NCI-H82 (cell line): Measurements from ENCODE around the gene CA10.

Source experiments
- DNase-seq: peaks from one replicate; lab custom pipeline; 2025; lab: John Stamatoyannopoulos, UW

Gene CA10

DNA sequence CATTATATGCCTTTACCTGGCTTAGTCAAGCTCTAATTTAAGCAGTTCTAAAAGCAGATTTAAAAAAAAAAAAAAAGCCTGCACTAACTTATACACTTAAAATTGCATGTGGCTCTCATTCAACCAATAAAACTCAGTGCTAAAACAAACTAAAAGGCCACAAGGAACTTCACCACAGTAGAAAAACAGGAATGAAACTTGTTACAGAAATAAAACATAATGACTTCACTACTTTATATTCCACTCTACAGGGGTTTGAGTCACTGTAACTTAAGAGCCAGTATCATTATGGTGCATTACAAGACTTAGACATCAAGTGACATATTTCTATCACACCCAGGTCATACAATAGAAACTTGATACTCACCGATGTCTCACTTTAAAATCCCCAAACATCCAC lies 11.1 kb downstream of the CA10 start:
- no peak for DNase-seq

- no peak for DNase-seq
Observed at GRCh38 chr17:52145476-52145875, 13.0 kb downstream of the CA10 start.

DNA sequence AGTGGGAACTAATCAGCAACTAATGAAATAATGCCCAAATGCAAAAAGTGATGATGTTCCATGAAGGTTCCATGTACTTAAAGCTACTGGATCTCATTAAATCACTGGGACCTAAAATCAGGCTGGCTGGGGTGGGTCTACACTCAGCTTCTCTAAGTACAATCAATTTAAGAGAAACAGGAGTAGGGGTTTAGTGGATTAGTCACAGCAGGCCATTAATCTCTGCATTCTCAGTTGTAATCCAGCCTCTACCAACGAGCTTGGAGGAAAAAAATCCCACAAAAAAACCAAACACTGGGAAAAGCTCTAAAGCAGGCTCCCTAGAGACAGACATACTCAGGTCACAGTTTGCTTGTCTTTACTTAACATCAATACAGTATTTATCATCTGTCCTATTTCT lies 15.0 kb downstream of the CA10 start:
- DNase-seq = peak; percentile 99

GRCh38 chr17:52140601-52141000 lies 17.9 kb downstream of the CA10 start:
- peak; percentile 92 for DNase-seq

GRCh38 chr17:52138752-52139151 lies 19.8 kb downstream of the CA10 start:
- no peak for DNase-seq

DNA sequence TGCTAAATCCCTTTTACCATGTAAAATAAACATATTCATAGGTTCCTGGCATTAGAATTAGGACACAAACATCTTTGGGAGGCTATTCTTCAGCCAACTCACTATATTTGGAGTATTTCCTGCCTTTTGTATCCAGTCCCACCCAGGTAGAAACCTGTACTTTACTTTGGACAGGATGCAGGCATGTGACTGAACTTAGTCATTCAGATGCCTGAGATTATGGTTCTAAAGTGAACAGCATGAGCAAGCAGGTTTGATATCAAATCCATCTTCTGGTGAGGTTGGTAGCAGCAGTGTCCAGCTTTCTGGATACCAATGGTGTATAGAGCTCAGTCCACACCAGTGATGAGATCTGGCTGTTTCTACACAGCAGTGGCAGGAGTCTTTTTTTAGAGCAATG lies 20.2 kb downstream of the CA10 start:
- DNase-seq = peak; percentile 71

GRCh38 chr17:52136166-52136565 lies 22.3 kb downstream of the CA10 start:
- peak; percentile 90 for DNase-seq

GRCh38 chr17:52134641-52135040 lies 23.9 kb downstream of the CA10 start:
- no peak for DNase-seq

DNA sequence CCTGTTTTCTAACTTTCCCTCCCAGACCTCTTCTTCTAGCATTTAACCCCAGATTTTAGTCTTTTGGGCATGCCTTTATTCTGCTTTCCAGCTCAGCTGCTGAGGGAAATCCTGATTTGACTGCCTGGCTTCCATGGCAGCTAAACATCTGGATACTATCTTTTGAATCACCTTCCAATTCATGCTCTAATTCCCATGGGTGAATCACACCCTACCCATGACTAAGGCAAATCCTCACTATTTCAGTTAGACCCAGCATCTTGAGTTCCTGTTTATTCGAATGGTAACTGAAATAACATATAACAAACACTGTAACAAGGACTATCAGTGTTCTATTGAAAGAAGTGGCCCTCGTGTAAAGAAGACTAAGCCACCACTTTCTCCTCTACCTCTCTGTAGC lies 29.8 kb downstream of the CA10 start:
- no peak for DNase-seq

DNA sequence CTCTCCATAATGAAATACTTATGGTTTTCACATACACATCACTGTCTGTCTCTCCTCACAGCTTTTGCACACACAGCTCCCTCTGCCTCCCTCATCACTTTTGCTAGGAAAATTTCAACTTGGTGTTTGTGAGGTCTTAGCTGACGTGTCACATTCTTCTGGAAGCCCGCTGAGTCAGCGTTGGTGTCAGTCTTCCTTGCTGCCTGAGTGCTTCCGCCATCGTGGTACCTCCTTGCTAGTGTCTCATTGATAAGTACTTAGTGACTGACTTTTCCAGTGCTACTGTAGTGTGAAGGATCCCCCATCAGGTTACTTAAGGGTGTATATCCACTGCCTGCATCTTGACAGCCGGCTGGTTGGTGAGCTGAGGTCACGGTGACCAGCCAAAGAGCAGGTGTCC lies 33.5 kb downstream of the CA10 start:
- DNase-seq = no peak

DNA sequence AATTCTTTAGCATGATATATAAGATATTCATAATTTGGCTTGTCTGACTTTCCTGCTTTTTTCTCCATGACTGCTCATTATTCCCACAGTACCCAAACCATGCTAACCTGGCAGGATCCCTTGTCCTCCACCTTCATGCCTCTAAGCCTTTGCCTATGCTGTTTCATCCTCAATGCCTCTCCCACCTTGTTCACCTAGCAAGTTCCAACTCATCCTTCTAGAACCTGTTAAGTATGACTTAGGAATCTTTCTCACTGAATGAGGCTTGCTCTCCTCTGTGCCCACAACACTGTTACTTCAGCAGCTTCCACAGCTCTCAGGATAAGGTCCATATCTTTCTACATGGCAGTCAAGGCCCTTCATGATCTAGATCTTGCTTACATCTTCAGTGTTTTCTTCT lies 34.0 kb downstream of the CA10 start:
- DNase-seq = no peak

DNA sequence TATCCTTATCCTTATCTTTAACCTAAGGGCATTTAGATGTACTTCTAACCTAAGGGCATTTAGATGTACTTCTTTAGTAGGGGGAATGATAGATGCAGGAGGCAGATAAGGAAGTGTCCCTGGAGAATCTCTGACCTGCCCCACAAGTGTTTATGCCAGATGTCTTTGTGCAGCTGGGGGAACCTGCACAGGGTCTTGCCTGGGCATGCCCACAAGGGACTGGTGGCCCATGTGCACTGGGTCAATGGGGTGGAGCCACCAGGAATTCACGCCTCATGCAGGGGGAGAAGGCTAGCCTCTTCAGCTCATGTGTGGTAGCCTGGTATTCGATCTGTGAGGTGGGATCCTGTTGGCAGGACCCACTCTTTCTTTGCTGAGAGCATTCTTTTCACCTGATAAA lies 38.0 kb downstream of the CA10 start:
- peak; percentile 68 for DNase-seq

DNA sequence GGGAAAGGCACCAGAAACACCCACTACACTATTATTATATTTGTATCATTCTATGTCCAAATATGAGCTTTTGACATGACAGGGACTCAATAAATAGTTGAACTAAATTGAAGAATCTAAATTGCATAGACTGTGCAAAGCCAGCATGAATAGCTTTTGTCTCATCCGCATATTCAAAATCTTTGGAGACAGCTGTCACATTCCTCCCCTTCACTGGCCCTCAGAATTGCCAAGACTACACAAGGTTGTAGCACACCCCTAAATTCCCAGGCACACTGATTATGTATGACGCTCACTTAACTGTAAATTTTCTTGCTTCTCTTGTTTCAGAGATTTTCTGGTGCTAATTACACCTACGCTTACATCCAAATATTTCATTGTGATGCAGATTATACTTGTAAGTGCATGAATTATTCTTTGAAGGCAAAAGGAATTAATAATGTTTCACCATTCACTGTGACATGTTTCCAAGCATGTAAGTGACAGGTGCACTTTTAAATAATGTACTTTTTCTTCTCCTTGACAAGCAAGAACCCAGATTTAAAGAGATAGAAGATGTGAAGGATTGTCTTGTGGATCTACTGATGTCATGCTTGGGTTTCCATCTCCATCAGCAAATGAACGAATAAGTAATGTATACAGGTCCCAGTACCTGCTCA lies 47.5 kb downstream of the CA10 start:
- DNase-seq = no peak

GRCh38 chr17:52106638-52107261 lies 51.8 kb downstream of the CA10 start:
- peak; percentile 73 for DNase-seq

GRCh38 chr17:52106072-52106471 lies 52.4 kb downstream of the CA10 start:
- no peak for DNase-seq

GRCh38 chr17:52105591-52105990 lies 52.9 kb downstream of the CA10 start:
- no peak for DNase-seq

DNA sequence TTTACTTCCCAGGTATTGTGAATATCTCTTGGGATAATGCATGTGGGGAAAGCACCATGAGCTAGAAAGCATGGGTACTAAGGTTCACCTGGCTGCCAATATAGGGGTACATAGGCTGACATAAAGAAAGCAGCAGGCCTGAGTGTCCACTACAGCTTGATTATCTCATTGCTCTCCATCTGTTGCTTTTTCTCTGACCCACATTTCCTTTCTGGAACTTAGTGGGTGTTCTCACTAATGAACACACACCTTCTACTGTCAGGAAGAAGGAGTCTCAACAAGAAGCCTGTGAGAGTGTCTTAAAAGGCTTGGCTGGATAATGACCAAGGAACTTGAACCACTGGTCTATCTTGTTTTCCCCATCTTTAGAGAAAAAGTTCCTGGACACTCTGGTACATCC lies 62.5 kb downstream of the CA10 start:
- DNase-seq = no peak

- no peak for DNase-seq
Observed at GRCh38 chr17:52084176-52084575, 74.3 kb downstream of the CA10 start.

GRCh38 chr17:52079496-52079895 lies 79.0 kb downstream of the CA10 start:
- DNase-seq = no peak

DNA sequence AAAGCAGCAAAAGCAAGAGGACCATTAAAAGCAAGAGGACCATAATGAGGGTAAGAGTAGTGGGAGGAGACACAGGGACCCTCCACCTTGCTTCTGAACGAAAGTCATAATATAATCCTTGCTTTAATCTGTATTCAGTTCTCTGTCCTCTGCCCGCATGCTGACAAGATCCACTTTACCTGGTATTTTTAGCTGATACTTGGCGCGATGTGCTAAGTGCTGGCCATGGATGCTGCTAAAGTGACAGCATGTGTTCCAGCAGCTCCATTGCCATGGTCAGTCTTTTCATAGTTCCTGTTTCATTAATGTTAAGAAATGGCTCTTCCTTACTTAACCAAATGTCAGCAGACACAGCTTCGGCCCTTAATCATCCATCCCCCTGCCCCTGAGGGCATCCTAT lies 86.8 kb downstream of the CA10 start:
- DNase-seq = no peak

GRCh38 chr17:52064791-52065211 lies 93.7 kb downstream of the CA10 start:
- no peak for DNase-seq

DNA sequence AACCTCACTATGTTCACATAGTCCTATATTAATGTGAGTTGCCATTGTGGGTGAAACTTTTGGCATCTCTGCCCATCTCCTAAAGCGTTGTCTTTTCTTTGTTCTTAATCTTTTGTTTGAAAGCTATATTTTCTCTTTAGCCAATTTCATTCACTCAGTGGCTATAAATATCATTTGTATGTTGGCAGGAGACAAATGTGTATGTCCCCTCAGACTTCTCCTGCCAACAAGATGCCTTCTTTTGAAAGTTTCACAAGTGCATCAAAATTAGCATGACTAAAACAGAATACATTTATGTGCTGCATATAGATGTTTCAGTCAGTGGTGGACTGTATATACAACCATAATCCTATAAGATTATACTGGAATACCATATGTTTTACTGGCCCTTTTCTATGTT lies 109.0 kb downstream of the CA10 start:
- DNase-seq = no peak

DNA sequence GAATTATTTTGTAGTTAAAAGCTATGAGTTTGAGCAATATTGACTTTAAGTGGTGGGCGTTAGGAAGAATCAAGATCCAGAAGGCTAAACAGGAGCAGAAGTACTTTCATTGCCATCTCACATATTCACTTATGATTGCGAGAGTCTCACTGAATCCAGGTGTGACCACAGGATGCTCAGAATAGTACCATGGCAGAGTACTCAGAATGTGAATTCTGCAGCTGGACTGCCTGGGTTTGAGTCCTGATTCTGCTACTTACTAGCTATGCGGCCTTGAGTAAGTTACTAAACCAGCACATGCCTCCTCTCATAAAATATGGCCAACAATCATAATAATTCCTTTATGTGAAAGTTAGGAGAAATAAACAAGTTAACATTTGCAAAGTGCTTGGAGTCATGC lies 109.5 kb downstream of the CA10 start:
- DNase-seq = no peak
